NCI-H1105 treated with DMSO at 0.1 percent for 48 hours (cell line): ENCODE data around the gene ARAP1.
A peak's percentile ranks its signal among the peaks of the same experiment; 100 is the strongest.

ENCODE experiments used
- DNase-seq: peaks from one replicate; lab custom pipeline; 2025; lab: John Stamatoyannopoulos, UW

The ARAP1 gene

GRCh38 chr11:72779495-72780128 lies 27.4 kb upstream of the ARAP1 start:
- no peak for DNase-seq

- no peak for DNase-seq
These were observed 26.6 kb upstream of the ARAP1 start for GRCh38 chr11:72778535-72779494.

- DNase-seq: no peak
These were observed 25.6 kb upstream of the ARAP1 start for GRCh38 chr11:72777755-72778278.

GRCh38 chr11:72776844-72777754 lies 24.9 kb upstream of the ARAP1 start:
- DNase-seq: no peak

GRCh38 chr11:72776117-72776843 lies 24.1 kb upstream of the ARAP1 start:
- DNase-seq: no peak

- DNase-seq: no peak
These were observed 23.3 kb upstream of the ARAP1 start for GRCh38 chr11:72775288-72776110.

GRCh38 chr11:72774499-72774898 lies 22.3 kb upstream of the ARAP1 start:
- DNase-seq: no peak

GRCh38 chr11:72773696-72774095 lies 21.5 kb upstream of the ARAP1 start:
- DNase-seq: no peak

GRCh38 chr11:72773291-72773690 lies 21.1 kb upstream of the ARAP1 start:
- no peak for DNase-seq

- DNase-seq: no peak
These were observed 19.9 kb upstream of the ARAP1 start for GRCh38 chr11:72772059-72772458.

- DNase-seq: no peak
These were observed 19.3 kb upstream of the ARAP1 start for GRCh38 chr11:72771507-72771906.

- peak; percentile 22 for DNase-seq
These were observed 18.6 kb upstream of the ARAP1 start for GRCh38 chr11:72770799-72771198.

GRCh38 chr11:72769680-72770079 lies 17.5 kb upstream of the ARAP1 start:
- DNase-seq: no peak

GRCh38 chr11:72768581-72768980 lies 16.4 kb upstream of the ARAP1 start:
- DNase-seq: no peak

GRCh38 chr11:72767203-72768062 lies 15.2 kb upstream of the ARAP1 start:
- no peak for DNase-seq

GRCh38 chr11:72766152-72766902 lies 14.1 kb upstream of the ARAP1 start:
- no peak for DNase-seq

- no peak for DNase-seq
These were observed 12.3 kb upstream of the ARAP1 start for GRCh38 chr11:72764503-72764902.

GRCh38 chr11:72763823-72764222 lies 11.6 kb upstream of the ARAP1 start:
- no peak for DNase-seq
